HG03521 (cell line): Measurements from ENCODE around the gene ADAMTSL2.

Experiments
- ATAC-seq: cut with Tn5 transposase; IDR thresholded peaks from one replicate; pipeline ENCODE4 v1.9.1; 2021; ENCODE audit warnings: mild to moderate bottlenecking, moderate library complexity; ENCODE audit not compliant: unreplicated experiment

The ADAMTSL2 gene

GRCh38 chr9:133584559-133585476 is 50.3 kb downstream of the ADAMTSL2 start:
- ATAC-seq, result no peak

- no peak for ATAC-seq
Measured at GRCh38 chr9:133585481-133586351, 51.2 kb downstream of the ADAMTSL2 start.

GRCh38 chr9:133587051-133587450 is 52.5 kb downstream of the ADAMTSL2 start:
- no peak for ATAC-seq

- no peak for ATAC-seq
Measured at GRCh38 chr9:133587466-133587865, 53.0 kb downstream of the ADAMTSL2 start.

GRCh38 chr9:133589454-133590227 is 55.1 kb downstream of the ADAMTSL2 start:
- ATAC-seq, result no peak

- ATAC-seq, result no peak
Measured at GRCh38 chr9:133590231-133590855, 55.8 kb downstream of the ADAMTSL2 start.

GRCh38 chr9:133591116-133591910 is 56.8 kb downstream of the ADAMTSL2 start:
- no peak for ATAC-seq

- ATAC-seq, result no peak
Measured at GRCh38 chr9:133591985-133592384, 57.5 kb downstream of the ADAMTSL2 start.

- ATAC-seq, result no peak
Measured at GRCh38 chr9:133592731-133593409, 58.4 kb downstream of the ADAMTSL2 start.

- no peak for ATAC-seq
Measured at GRCh38 chr9:133593587-133594253, 59.2 kb downstream of the ADAMTSL2 start.

GRCh38 chr9:133594310-133594709 is 59.8 kb downstream of the ADAMTSL2 start:
- ATAC-seq, result no peak

- no peak for ATAC-seq
Measured at GRCh38 chr9:133595910-133596309, 61.4 kb downstream of the ADAMTSL2 start.

GRCh38 chr9:133597316-133597957 is 62.9 kb downstream of the ADAMTSL2 start:
- ATAC-seq, result no peak

GRCh38 chr9:133598978-133599377 is 64.5 kb downstream of the ADAMTSL2 start:
- ATAC-seq, result no peak

GRCh38 chr9:133599470-133600173 is 65.1 kb downstream of the ADAMTSL2 start:
- ATAC-seq, result no peak

- ATAC-seq, result no peak
Measured at GRCh38 chr9:133600739-133601138, 66.2 kb downstream of the ADAMTSL2 start.

- no peak for ATAC-seq
Measured at GRCh38 chr9:133601746-133602145, 67.2 kb downstream of the ADAMTSL2 start.
